WTC11 (cell line): ENCODE measurements around the gene RAB3A. TPM values are rescaled to one million over a fixed set of nuclear protein-coding genes. Genes with fewer than 3 reads are reported as not detected.

Experiments used
- ATAC-seq: fragments of 200-7000 bp; cut with Tn5 transposase; 2 replicates; pipeline ENCODE4 v1.10.0; 2021; ENCODE audit warnings: mild to moderate bottlenecking, moderate library complexity
- CTCF ChIA-PET: fragments of 300-600 bp; sonication (Branson Sonifier 250); formaldehyde crosslinking; loops from one replicate; lab custom pipeline; 2021; ENCODE audit warnings: antibody characterized with exemption; lab: Charles Lee
- POLR2A ChIA-PET: fragments of 350-600 bp; sonication (Branson Sonifier 250); formaldehyde crosslinking; loops from one replicate; lab custom pipeline; 2021; ENCODE audit warnings: antibody characterized with exemption; lab: Charles Lee
- DNase-seq: peaks from one replicate; pipeline ENCODE4 v3.0.0; 2021; ENCODE audit warnings: low spot score
- H3K27ac Mint-ChIP-seq: 2 replicates; pipeline ENCODE4 v1.8.0; 2021; ENCODE audit warnings: mixed read lengths
- H3K27me3 Mint-ChIP-seq: 2 replicates; pipeline ENCODE4 v1.8.0; 2021; ENCODE audit warnings: low read depth, mild to moderate bottlenecking, moderate library complexity, mixed read lengths
- H3K36me3 Mint-ChIP-seq: 2 replicates; pipeline ENCODE4 v1.8.0; 2021; ENCODE audit warnings: mixed read lengths
- H3K4me1 Mint-ChIP-seq: 2 replicates; pipeline ENCODE4 v1.8.0; 2022; ENCODE audit warnings: mixed read lengths
- H3K4me3 Mint-ChIP-seq: 2 replicates; pipeline ENCODE4 v1.8.0; 2021; ENCODE audit warnings: mild to moderate bottlenecking, moderate library complexity, mixed read lengths
- H3K9me3 Mint-ChIP-seq: 2 replicates; pipeline ENCODE4 v1.8.0; 2021; ENCODE audit warnings: mixed read lengths
- AFF4 ChIP-seq: sonication (generic); formaldehyde crosslinking; IDR thresholded peaks from 2 replicates; pipeline ENCODE4 v1.8.1; 2023; ENCODE audit warnings: mild to moderate bottlenecking, missing genetic modification reagents, borderline replicate concordance
- AR ChIP-seq: fragments of 250-450 bp; sonication (Bioruptor Pico); IDR thresholded peaks from 2 replicates; pipeline ENCODE4 v1.9.0; 2021; ENCODE audit warnings: mild to moderate bottlenecking
- CREM ChIP-seq: sonication (generic); formaldehyde crosslinking; IDR thresholded peaks from 2 replicates; pipeline ENCODE4 v1.8.1; 2022; ENCODE audit warnings: mild to moderate bottlenecking, missing genetic modification reagents, moderate library complexity
- E2F4 ChIP-seq: sonication (generic); formaldehyde crosslinking; IDR thresholded peaks from 2 replicates; pipeline ENCODE4 v1.8.1; 2022; ENCODE audit warnings: low read depth, mild to moderate bottlenecking, moderate library complexity, missing genetic modification reagents, borderline replicate concordance
- FOXK1 ChIP-seq: sonication (generic); formaldehyde crosslinking; IDR thresholded peaks from 2 replicates; pipeline ENCODE4 v1.8.0; 2022; ENCODE audit warnings: mild to moderate bottlenecking, moderate library complexity, missing genetic modification reagents
- FOXP4 ChIP-seq: sonication (generic); formaldehyde crosslinking; IDR thresholded peaks from 2 replicates; pipeline ENCODE4 v1.8.0; 2022; ENCODE audit warnings: mild to moderate bottlenecking, missing genetic modification reagents
- HMGXB4 ChIP-seq: sonication (generic); formaldehyde crosslinking; IDR thresholded peaks from 2 replicates; pipeline ENCODE4 v1.8.1; 2023; ENCODE audit warnings: mild to moderate bottlenecking, moderate library complexity, missing genetic modification reagents
- NFATC4 ChIP-seq: fragments of 250-450 bp; sonication (Bioruptor Pico); IDR thresholded peaks from 2 replicates; pipeline ENCODE4 v1.9.0; 2021; ENCODE audit warnings: mild to moderate bottlenecking
- NR2C2 ChIP-seq: sonication (generic); formaldehyde crosslinking; IDR thresholded peaks from 2 replicates; pipeline ENCODE4 v1.8.0; 2022; ENCODE audit warnings: mild to moderate bottlenecking, missing genetic modification reagents
- SP1 ChIP-seq: sonication (generic); formaldehyde crosslinking; conservative IDR thresholded peaks from 2 replicates; pipeline ENCODE4 v1.8.1; 2022; ENCODE audit warnings: missing genetic modification reagents
- TCF7 ChIP-seq: sonication (generic); formaldehyde crosslinking; IDR thresholded peaks from 2 replicates; pipeline ENCODE4 v1.8.0; 2022; ENCODE audit warnings: mild to moderate bottlenecking, low read depth, missing genetic modification reagents, moderate library complexity
- USF1 ChIP-seq: sonication (generic); formaldehyde crosslinking; IDR thresholded peaks from 2 replicates; pipeline ENCODE4 v1.8.0; 2022; ENCODE audit warnings: mild to moderate bottlenecking, missing genetic modification reagents
- ZMAT4 ChIP-seq: fragments of 250-450 bp; sonication (Bioruptor Pico); IDR thresholded peaks from 2 replicates; pipeline ENCODE4 v1.9.0; 2021; ENCODE audit warnings: mild to moderate bottlenecking
- total RNA-seq: library from RNA; stranded (reverse); gene quantifications from 3 replicates; pipeline ENCODE4 v1.2.3, GENCODE V29; 2021

The RAB3A gene
- total RNA-seq, 1 experiment from 2014 or later, result 12.2 TPM

- Mint-ChIP-seq H3K27ac (no peak overlapping the region), H3K4me3 (no peak overlapping the region), H3K36me3 (peaks cover 33% of the 10 kb centered on the region), H3K9me3 (no peaks in the 10 kb centered on the region), H3K27me3 (no peaks in the 10 kb centered on the region), H3K4me1 (peaks cover 19% of the 10 kb centered on the region)
- ATAC-seq, result no peak
- TF ChIP-seq CREM (no peak), E2F4 (CRISPR knock-in tag) (no peak), FOXK1 (CRISPR knock-in tag) (no peak), TCF7 (CRISPR knock-in tag) (no peak), USF1 (no peak), SP1 (CRISPR knock-in tag) (no peak), ZMAT4 (CRISPR knock-in tag) (no peak), AR (CRISPR knock-in tag) (no peak), FOXP4 (CRISPR knock-in tag) (no peak), NR2C2 (CRISPR knock-in tag) (no peak), AFF4 (CRISPR knock-in tag) (no peak), NFATC4 (CRISPR knock-in tag) (no peak), HMGXB4 (no peak)
- DNase-seq, result no peak
- CTCF ChIA-PET, result interaction anchor here (0.6 to 1.2 kb wide), 5 partner anchors 32 to 1278 kb away, joined by 3 to 5 read pairs (median 3); no protein-coding TSS in a partner anchor
- POLR2A ChIA-PET, result interaction anchor here (0.6 kb wide), 1 partner anchor 17 kb away, joined by 4 read pairs; no protein-coding TSS in a partner anchor
Measured at GRCh38 chr19:18197941-18198340, 5.9 kb downstream of the RAB3A start.
